Stimulated activated CD8-positive, alpha-beta memory T cell treated with anti-CD3 and anti-CD28 coated beads, Interleukin-2, amount 100 ng/mL, for 1 hour (primary cell): ENCODE data around the gene ZNF581.

Experiments used
- DNase-seq, 2 donors: peaks; one replicate each; pipeline ENCODE4 v3.0.0-alpha.2; 2020; ENCODE audit warnings: low read depth in 2 of 2

Gene ZNF581

GRCh38 chr19:55679343-55680257 lies 36.2 kb downstream of the ZNF581 start:
- no peak for DNase-seq

- DNase-seq = no peak
Measured at GRCh38 chr19:55680339-55681130, 37.1 kb downstream of the ZNF581 start.

GRCh38 chr19:55681131-55682092 lies 38.0 kb downstream of the ZNF581 start:
- DNase-seq = no peak

GRCh38 chr19:55683449-55684261 lies 40.2 kb downstream of the ZNF581 start:
- no peak for DNase-seq

- no peak for DNase-seq
Measured at GRCh38 chr19:55684946-55685681, 41.7 kb downstream of the ZNF581 start.

DNA sequence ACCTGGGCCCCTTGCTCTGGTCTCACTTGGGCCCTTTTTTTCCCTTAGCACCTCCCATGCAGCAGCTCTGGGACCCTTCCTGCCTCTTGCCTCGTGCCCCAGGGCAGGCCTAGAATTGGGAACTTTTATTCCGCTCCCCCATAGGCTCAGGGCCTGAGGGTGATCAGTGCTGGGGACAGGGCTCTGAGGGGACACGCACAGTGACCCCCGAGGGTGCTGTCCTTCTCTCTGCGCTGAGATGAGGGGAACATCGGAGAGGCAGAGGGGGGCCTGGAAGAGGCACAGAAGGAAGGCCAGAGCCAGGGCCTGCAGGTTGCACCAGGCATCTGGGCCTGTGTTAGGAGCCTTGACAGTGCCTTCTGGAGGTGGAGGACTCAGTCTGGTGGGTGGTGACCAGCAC lies 42.3 kb downstream of the ZNF581 start:
- DNase-seq = no peak

DNA sequence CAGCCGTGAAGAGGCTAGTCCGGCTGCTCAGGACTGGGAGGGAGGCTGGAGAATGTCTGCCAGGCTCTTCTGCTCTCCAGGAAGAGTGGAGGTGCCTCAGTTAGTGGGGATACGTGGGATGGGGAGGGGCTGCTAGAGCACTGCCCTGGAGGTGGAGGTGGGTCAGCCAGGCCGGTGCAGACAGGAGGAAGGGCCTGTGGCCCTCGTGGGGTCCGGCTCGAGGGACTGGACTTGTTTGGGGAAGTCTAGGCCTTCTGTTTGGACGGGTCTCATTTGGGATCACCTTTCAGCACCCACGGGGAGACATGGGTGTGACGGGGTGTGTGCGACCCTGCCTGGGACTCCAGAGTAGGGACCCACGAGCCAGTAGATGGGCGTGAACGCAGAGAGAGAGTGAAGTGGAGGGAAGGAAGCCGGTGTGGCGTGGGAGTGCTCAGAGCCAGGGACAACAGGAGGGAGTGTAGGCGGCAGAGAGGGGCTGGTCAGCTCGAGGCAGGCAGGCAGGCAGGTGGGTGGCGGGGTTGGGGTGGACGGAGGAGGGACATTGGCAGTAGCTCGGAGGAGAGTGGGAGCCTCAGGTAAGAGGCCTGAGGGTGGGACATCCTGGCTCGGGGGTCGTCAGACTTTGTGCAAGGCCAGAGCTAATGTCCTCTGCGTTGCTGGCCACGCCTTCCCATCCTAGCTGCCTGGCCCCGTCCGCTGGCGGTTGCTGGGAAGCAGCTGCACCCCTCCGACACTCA lies 43.0 kb downstream of the ZNF581 start:
- DNase-seq = no peak

DNA sequence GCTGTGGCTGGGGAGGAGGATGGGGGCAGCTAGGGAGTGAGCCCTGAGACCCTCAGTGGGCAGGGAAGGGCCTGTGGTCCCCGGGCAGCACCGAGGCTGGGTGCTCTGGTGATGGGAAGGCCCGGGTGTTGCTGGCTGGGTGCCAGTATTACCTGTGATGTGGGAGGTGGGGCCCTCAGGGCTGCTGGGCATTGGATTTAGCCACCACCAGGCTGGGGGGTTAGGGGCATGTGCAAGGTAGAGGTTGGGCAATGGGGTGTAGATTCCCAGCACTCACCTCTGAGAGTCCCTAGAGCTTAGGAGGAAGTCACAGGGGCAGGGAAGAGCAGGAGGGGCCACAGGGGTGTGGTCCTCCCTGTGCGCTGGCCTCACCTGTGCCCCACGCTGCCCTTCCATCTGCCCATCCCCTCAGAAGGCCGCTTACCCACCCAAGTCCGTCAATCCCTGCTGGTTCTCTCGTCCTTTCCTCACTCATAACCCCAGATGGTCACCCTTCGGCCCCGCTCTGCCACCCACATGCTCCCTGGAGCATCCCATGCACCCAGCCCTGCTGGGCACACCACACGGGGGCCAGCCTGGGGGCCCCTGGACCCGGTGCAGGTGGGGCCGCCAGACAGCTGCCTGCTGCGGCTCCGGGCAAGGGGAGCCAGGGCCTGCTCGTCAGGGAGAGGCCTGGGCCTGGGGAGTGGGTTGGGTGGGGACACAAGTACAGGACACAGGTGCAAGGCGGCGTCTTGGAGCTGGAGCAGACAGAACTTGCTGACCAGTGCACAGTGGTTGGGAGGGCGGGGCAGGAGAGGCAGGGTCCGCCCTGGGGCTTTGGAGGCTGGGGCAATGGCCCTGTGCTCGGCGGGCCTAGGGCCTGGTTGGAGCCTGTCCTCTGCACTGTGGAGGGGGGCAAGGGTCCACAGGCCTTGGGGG lies 44.1 kb downstream of the ZNF581 start:
- no peak for DNase-seq

DNA sequence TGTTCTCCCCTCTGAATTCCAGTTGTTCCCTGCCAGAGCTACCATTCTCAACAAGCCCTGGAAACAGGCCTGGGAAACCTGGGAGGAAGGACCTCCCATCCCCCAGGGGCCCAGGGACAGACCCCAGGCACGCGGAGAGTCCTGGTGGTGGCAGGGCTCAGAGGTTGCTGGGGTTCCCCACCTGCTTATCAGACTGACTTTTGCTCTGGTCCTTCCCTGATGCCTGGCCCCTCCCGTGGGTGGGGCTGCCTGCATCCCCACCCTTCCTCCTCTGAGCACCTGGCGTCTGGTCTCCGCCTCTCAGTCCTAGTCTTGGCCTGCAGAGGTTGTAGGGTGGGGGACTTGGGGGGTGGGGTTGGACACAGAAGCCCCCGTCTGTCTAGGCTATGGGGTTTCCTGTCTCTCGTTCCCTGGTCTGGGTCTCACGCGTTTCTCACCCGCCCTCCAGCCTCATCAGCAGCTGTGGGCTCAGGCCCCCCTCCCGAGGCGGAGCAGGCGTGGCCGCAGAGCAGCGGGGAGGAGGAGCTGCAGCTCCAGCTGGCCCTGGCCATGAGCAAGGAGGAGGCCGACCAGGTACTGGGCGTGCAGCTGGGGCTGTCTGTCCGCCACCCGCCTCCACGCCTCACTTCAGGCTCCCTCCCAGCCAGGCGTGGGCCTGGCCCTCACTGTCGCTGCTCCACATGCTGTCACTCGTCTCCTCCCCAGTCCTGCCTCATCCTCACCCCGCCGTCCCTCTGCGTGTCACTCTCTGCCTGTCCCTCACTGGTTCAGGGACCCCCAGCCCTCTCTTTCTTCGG lies 45.2 kb downstream of the ZNF581 start:
- no peak for DNase-seq

DNA sequence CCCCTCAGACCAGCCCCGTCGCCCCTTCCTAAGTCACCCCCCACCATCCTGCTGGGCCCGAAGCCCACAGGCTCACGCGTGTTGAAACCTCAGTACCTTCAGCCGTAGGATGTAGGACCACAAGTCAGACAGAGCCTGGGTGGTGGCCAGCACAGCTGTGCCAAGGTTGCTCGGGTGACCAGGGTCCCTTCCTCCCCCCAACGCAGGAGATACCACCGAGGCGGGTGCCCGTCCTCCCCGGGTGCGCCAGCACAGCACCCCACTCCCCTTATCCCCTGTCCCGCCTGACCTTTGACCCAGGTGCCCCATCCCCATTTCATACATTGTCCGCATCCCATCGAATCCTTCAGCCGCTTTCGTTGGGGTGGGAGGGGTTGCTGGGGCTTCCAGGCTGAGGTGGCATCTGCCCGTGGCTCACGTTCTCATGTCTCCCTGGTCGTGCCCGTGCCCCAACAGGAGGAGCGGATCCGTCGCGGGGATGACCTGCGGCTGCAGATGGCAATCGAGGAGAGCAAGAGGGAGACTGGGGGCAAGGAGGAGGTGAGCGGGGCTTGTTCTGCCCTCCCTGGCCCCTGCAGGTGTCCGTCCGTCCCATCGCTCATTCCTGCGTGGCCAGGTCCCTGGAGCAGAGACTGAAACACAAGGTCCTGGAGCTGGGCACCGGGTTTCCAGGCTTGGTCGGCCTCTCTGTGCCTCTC lies 46.1 kb downstream of the ZNF581 start:
- DNase-seq = no peak

DNA sequence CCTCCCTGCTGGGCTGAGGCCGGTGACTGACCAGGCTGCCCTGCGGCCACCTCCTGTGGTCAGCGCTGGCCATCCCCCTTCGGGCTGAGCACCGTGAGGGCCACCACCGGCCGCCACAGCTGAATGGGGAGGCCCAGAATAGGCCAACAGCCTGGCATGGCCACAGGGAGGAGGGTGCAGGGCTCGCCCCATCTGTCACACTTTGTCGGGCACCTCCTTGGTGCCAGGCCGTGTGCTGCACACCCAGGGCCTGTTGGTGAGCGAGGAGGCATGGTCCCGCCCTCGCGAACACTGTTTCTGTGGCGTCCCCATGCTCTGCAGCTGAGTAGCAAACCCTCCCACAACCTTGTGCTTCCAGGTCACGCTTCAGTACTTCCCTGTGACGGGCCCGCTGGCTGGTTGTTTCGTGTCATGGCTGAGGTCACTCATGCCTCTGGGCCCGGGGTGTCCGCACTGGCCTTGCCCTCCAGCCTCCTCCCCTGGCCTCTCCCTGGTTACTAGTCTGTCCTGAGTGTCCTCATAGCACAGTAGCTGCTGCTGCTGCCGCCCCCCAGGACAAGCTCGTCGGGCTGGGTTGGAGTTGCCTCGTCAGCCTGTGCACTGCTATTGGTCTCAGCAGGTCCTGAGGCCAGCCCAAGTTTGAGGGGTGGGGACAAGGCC lies 46.8 kb downstream of the ZNF581 start:
- DNase-seq = no peak

DNA sequence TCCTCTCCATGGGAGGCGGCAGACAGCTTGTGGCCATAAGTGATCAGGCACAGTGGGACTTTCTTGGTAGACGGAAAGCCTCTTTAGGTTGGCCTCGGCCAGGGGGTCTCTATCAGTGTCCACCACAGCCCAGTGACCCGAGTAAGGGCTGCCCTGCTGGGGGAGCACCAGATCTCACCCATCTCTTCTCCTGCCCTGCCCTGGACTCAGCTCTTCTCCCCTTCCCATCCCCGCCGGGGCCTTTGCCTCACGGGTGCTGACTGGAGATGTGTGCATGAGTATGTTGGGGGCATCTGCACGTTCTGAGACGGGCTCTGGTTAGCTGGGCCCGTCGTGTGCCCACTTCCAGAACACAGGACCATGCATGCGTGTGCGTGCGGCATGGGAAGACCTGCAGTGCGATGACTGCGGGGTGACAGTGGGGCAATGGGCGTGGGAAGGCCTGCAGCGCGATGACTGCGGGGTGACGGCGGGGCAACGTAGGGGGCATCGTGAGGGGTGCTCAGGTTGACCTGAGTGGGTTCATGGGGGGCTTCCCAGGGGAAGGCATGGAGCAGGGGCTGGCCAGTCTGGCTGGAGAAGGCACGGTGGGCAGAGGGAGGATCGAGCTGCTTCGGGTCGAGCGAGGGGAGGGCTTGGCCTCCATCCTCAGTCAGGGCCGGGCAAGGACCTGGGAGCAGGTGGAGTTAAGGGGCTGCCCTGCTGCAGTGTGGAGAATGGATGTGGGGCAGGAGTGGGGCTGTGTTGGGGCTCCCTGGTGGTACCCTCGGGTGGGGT lies 47.5 kb downstream of the ZNF581 start:
- no peak for DNase-seq

DNA sequence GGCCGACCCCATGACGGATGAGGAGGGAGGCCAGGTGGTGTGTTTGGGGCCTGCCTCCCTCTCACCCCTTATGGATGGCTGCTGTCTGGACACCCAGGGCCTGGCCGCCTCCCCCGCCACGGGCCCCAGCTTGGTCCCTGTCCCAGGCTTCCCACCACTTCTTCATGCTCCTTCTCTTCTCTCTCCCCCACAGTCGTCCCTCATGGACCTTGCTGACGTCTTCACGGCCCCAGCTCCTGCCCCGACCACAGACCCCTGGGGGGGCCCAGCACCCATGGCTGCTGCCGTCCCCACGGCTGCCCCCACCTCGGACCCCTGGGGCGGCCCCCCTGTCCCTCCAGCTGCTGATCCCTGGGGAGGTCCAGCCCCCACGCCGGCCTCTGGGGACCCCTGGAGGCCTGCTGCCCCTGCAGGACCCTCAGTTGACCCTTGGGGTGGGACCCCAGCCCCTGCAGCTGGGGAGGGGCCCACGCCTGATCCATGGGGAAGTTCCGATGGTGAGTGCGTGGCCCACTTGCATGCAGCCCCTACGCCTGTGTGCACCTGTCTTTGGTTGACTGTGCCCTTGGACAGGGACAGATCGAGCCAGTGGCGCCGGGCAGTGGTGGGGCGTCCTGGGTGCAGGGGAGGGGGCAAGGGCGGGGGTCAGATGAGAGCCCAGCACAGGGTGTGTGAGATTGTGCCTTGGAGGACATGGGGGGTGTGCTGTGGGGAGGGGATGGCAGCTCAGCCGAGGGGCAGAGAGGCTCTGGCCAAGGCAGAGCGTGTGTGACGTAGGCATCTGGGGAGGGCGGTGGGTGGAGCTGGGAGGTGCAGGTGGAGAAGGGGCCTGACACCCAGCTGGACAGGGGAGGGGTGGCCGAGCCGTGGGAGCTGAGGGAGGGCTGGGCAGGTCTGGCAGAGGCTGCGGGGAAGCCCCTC lies 48.4 kb downstream of the ZNF581 start:
- no peak for DNase-seq

DNA sequence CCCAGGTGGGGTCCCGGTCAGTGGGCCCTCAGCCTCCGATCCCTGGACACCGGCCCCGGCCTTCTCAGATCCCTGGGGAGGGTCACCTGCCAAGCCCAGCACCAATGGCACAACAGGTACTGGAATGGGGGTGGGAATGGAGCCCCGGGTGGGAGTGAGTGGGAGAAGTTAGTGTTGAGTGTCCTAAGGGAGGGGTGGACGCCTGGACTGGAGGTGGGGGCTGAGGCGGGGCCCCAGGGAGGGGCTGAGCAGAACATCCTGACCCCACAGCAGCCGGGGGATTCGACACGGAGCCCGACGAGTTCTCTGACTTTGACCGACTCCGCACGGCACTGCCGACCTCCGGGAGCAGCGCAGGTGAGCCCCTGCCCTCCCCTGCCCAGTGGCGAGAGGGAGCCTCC lies 49.2 kb downstream of the ZNF581 start:
- no peak for DNase-seq
